ENCODE measurements around the gene PPP1R1C. TPM values are rescaled to one million over a fixed set of nuclear protein-coding genes. Genes with fewer than 3 reads are reported as not detected.
A peak's percentile ranks its signal among the peaks of the same experiment; 100 is the strongest.
"Not testable (repeated sequence)": the region's sequence is repeated elsewhere in the genome, so short reads cannot be mapped to it uniquely, and the experiment has no call there.

PPP1R1C gene, protein sequence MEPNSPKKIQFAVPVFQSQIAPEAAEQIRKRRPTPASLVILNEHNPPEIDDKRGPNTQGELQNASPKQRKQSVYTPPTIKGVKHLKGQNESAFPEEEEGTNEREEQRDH
- not detected for total RNA-seq

DNA sequence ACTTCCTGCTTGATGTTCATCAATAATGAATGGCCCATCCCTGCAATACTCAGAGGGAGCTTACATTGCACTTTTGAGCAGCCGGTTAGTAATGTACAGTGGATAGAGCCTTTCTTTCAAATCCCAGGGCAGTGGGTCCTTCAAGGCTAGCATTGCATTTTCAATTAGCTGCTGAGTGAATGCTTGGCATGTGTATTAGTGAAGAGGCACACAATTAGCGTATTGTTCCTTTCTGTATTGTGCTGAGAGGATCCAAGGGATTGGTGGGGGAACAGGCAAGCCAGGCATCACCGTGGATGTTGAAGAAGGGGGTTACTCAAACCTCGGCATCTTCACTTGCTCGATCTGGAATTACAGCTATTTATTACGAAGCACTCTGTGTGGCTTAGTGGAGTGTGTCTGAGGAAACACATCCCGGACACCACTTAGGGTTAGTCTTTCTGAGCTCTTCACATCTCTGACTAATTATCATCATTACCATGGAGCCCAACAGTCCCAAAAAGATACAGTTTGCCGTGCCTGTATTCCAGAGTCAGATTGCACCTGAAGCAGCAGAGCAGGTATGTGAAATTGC, at the start of gene PPP1R1C:
Gene PPP1R1C, plus strand, starts transcription at position 222 of the 574 bp plus-strand sequence. Its CDS starts 258 bp downstream, at position 480.
- no peak for DNase-seq (ENCODE audit: low spot score in 2 of 2)
- Mint-ChIP-seq H3K9me3 (no peaks in the 10 kb centered on the region), H3K36me3 (no peaks in the 10 kb centered on the region), H3K27ac (no peak within 1 kb of the TSS)
- ATAC-seq, result no peak

GRCh38 chr2:181937473-181937872, 48.2 kb upstream of the PPP1R1C start:
- DNase-seq (ENCODE audit: low spot score in 2 of 2) (no peak), ATAC-seq (no peak)
- H3K27ac Mint-ChIP-seq, result no peak overlapping the region
- peaks cover 0 to 4% of the 10 kb centered on the region in 2 donors for H3K36me3 Mint-ChIP-seq
- H3K9me3 Mint-ChIP-seq, result no peaks in the 10 kb centered on the region

GRCh38 chr2:181943411-181944124, 42.1 kb upstream of the PPP1R1C start:
- H3K27ac Mint-ChIP-seq, result no peak overlapping the region
- no peak for ATAC-seq
- H3K36me3 Mint-ChIP-seq, result peaks cover 0 to 4% of the 10 kb centered on the region in 2 donors
- H3K9me3 Mint-ChIP-seq, result no peaks in the 10 kb centered on the region
- no peak for DNase-seq (ENCODE audit: low spot score in 2 of 2)

- H3K9me3 Mint-ChIP-seq, result no peaks in the 10 kb centered on the region
- H3K36me3 Mint-ChIP-seq, result peaks cover 0 to 4% of the 10 kb centered on the region in 2 donors
- DNase-seq (ENCODE audit: low spot score in 2 of 2), result no peak
- H3K27ac Mint-ChIP-seq, result no peak overlapping the region
- no peak for ATAC-seq
Observed at GRCh38 chr2:181944164-181944913, 41.3 kb upstream of the PPP1R1C start.

GRCh38 chr2:181944914-181945291, 40.8 kb upstream of the PPP1R1C start:
- Mint-ChIP-seq H3K27ac (no peak overlapping the region), H3K9me3 (no peaks in the 10 kb centered on the region), H3K36me3 (peaks cover 0 to 4% of the 10 kb centered on the region in 2 donors)
- DNase-seq (ENCODE audit: low spot score in 2 of 2), result no peak
- no peak for ATAC-seq

- Mint-ChIP-seq H3K36me3 (no peaks in the 10 kb centered on the region), H3K9me3 (no peaks in the 10 kb centered on the region), H3K27ac (no peak overlapping the region)
- ATAC-seq (peak in 1 of 2 donors; percentile 91), DNase-seq (ENCODE audit: low spot score in 2 of 2) (no peak)
Observed at GRCh38 chr2:181946444-181947127, 39.1 kb upstream of the PPP1R1C start.

GRCh38 chr2:181947273-181947672, 38.4 kb upstream of the PPP1R1C start:
- H3K27ac Mint-ChIP-seq, result no peak overlapping the region
- H3K9me3 Mint-ChIP-seq, result no peaks in the 10 kb centered on the region
- DNase-seq (ENCODE audit: low spot score in 2 of 2), result no peak
- ATAC-seq, result no peak
- no peaks in the 10 kb centered on the region for H3K36me3 Mint-ChIP-seq

DNA sequence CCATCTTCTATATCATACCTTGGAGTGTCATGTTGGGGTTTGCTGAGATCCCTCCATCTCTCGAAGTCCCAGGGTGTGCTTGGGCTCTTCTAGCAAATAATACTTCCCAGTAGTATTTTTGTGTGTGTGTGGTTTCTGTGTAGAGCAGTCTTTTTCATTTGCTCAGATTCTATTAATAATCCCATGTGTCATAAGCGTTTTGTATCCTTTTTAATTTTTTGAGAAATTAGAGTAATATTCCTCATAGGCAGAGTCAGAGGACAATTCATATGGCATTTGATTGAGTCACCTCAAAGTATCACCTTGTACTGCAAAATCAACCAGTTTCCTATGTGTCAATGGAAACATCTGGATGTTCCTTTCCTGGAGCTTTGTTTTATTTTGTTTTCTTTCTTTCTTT, 37.4 kb upstream of the PPP1R1C start:
- DNase-seq (ENCODE audit: low spot score in 2 of 2) (no peak), ATAC-seq (no peak)
- Mint-ChIP-seq H3K9me3 (no peaks in the 10 kb centered on the region), H3K27ac (no peak overlapping the region), H3K36me3 (no peaks in the 10 kb centered on the region)

- Mint-ChIP-seq H3K9me3 (no peaks in the 10 kb centered on the region), H3K36me3 (no peaks in the 10 kb centered on the region), H3K27ac (no peak overlapping the region)
- no peak for ATAC-seq
- DNase-seq (ENCODE audit: low spot score in 2 of 2), result no peak
Observed at GRCh38 chr2:181949047-181949446, 36.6 kb upstream of the PPP1R1C start.

- ATAC-seq, result peak in 1 of 2 donors; percentile 33
Observed at GRCh38 chr2:181952404-181953226, 33.0 kb upstream of the PPP1R1C start.

DNA sequence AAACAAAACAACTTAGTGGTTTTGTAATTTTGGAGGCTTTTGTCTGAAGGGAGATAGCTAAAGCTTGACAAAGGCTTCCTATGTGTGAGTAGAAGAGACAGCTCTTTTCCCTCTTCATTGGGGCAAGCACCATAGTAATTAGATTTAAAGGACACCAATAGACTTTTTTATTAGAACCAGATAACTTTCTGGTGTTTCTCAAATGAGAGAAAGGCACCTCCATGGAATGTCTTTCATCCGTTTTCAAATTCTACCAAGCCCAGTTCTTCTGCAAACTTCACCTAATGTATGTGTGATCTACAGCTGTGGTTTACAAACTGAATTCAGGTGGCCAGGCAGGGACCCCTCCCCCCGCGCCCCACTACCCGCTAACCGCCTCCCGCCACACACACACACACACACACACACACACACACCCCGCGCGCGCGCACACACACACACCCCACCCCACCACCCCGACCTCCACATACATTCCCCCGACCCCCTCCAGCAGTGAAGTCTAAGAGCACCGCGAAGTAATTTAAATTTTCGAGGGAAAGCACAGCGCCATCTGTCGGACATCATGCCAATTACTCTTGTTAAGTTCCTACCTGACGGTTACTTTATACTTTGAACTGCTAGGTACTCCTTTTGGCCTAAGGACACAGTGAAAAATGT, 31.6 kb upstream of the PPP1R1C start:
- ATAC-seq (peak; percentile 67 to 76), DNase-seq (ENCODE audit: low spot score in 2 of 2) (peak in 1 of 2 donors; percentile 62)
- no peaks in the 10 kb centered on the region for H3K9me3 Mint-ChIP-seq
- H3K27ac Mint-ChIP-seq, result no peak overlapping the region
- no peaks in the 10 kb centered on the region for H3K36me3 Mint-ChIP-seq

More at GRCh38 chr2:181952404-181953226, 33.0 kb upstream of the PPP1R1C start:
- Mint-ChIP-seq H3K36me3 (no peaks in the 10 kb centered on the region), H3K27ac (no peak overlapping the region), H3K9me3 (no peaks in the 10 kb centered on the region)
- no peak for DNase-seq (ENCODE audit: low spot score in 2 of 2)

GRCh38 chr2:181954538-181954883, 31.1 kb upstream of the PPP1R1C start:
- Mint-ChIP-seq H3K27ac (no peak overlapping the region), H3K36me3 (no peaks in the 10 kb centered on the region), H3K9me3 (no peaks in the 10 kb centered on the region)
- no peak for DNase-seq (ENCODE audit: low spot score in 2 of 2)
- peak in 1 of 2 donors; percentile 5 for ATAC-seq

DNA sequence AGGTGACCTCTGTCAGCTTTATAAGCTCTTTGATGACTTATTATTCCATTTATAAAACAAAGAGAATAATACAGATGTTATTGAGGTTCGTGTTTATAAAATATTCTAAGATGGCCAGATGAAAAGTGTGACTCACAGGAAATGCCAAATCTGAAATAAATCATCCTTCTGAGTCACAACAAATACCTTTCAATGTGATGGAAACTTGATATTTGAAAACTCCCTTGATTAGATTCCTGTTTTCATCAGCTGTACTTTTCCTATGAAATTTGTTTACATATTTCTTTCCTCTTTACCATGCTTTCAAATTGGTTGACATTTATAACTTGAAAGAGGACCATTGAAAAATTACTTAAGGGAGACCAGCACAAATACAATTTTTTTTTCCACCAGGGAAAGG, 30.6 kb upstream of the PPP1R1C start:
- ATAC-seq, result no peak
- H3K9me3 Mint-ChIP-seq, result no peaks in the 10 kb centered on the region

DNA sequence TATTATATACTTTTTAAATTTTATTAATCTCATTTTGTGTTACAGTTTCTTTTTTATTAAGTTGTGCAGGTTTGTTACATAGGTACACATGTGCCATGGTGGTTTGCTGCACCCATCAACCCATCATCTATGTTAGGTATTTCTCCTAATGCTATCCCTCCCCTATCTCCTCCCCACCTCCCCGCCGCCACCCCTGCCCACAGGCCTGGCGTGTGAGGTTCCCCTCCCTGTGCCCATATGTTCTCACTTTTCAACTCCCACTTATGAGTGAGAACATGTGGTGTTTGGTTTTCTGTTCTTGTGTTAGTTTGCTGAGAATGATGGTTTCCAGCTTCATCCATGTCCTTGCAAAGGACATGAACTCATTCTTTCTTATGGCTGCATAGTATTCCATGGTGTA, 29.8 kb upstream of the PPP1R1C start:
- DNase-seq (ENCODE audit: low spot score in 2 of 2); H3K36me3 Mint-ChIP-seq; ATAC-seq; H3K9me3 Mint-ChIP-seq; H3K27ac Mint-ChIP-seq: not testable (repeated sequence)

More for the DNA sequence above, 30.6 kb upstream of the PPP1R1C start:
- no peak for DNase-seq (ENCODE audit: low spot score in 2 of 2)
- Mint-ChIP-seq H3K36me3 (no peaks in the 10 kb centered on the region), H3K27ac (no peak overlapping the region)

DNA sequence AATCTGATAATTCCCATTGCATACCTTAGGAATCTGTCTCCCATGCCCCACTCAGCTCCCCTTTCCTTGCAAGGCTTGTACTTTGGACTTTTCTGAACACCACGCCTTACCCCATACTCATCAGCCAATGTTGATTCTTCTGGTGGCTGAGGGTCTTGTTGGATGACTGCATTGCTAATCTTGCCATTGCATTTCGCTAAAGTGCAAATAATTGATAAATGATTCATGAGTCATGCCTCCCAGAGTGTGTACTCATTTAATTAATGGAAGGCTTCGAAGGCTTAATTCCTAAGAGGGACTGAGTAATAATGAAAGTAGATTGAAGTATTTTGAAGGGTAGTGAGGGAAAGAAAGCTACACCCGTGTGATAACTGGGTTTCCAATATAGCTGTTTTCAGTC, 28.0 kb upstream of the PPP1R1C start:
- Mint-ChIP-seq H3K36me3 (no peaks in the 10 kb centered on the region), H3K9me3 (no peaks in the 10 kb centered on the region), H3K27ac (no peak overlapping the region)
- no peak for ATAC-seq
- DNase-seq (ENCODE audit: low spot score in 2 of 2), result no peak

DNA sequence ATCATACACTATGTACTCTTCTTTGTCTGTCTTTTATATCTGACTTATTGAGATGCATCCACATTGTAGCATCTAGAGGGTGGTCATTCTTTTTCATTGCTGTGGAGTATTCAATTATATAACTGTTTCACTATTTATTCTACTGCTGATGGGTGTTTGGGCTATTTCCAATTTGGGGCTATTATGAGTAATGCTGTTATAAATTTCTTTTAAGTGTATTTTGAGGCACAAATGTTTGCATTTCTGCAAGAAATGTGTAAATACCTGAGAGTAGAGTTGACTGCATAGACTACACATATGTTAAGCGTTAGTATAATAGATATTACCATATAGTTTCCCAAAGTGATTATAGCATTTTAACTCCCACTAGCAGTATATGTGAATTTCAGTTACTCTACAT, 26.9 kb upstream of the PPP1R1C start:
- no peak overlapping the region for H3K27ac Mint-ChIP-seq
- no peak for DNase-seq (ENCODE audit: low spot score in 2 of 2)
- H3K9me3 Mint-ChIP-seq, result no peaks in the 10 kb centered on the region
- no peaks in the 10 kb centered on the region for H3K36me3 Mint-ChIP-seq
- no peak for ATAC-seq

Data from activated naive CD4-positive, alpha-beta T cell treated with anti-CD3 and anti-CD28 coated beads, Interleukin-2, amount 50 U/mL, for 72 hours (primary cell).